ENCODE data around the gene ELAVL1. TPM values are rescaled to one million over a fixed set of nuclear protein-coding genes. Genes with fewer than 3 reads are reported as not detected.

ELAVL1 gene
- polyA plus RNA-seq, 1 donor from 2014 or later, result 19.1 TPM

DNA sequence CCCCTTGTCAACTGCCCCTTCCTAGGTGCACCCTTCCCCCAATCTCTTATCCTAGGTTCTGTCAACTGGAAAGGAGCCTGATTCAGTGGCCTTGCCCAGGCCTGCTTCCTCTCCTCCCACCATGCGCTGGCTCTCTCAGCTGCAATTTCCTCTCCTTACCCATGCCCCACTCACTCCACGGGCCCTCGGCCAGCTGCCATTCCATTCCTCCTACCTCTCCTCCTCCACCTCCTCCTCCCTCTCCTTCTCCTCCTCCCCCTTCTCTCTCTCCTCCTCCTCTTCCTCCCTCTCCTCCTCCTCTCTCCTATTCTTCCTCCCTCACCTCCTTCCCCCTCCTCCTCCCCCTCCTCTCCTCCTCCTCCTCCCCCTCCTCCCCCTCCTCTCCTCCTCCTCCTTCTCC is 52.4 kb downstream of the ELAVL1 start:
- Histone ChIP-seq H3K9me3 (ENCODE audit: low read length) (no peaks in the 10 kb centered on the region), H3K36me3 (ENCODE audit: insufficient read depth, low read length) (no peaks in the 10 kb centered on the region), H3K4me3 (ENCODE audit: low read length) (no peak overlapping the region), H4K20me1 (ENCODE audit: insufficient read depth) (no peaks in the 10 kb centered on the region), H2AFZ (ENCODE audit: low read depth, low read length) (no peak overlapping the region), H3F3A (ENCODE audit: insufficient read depth, low read length, poor library complexity, severe bottlenecking) (no peaks in the 10 kb centered on the region), H3K27me3 (ENCODE audit: insufficient read depth, low read depth, low read length) (no peaks in the 10 kb centered on the region), H3K27ac (ENCODE audit: low read length) (no peak overlapping the region), H3K79me2 (replicated peaks; ENCODE audit: insufficient read depth, low read length) (no peaks in the 10 kb centered on the region), H3K9ac (ENCODE audit: low read length) (no peak overlapping the region), H3K4me2 (ENCODE audit: low read length) (no peak overlapping the region), H3K9me2 (ENCODE audit: insufficient read depth, low read length) (no peaks in the 10 kb centered on the region)
- TF ChIP-seq, protein P1, sequence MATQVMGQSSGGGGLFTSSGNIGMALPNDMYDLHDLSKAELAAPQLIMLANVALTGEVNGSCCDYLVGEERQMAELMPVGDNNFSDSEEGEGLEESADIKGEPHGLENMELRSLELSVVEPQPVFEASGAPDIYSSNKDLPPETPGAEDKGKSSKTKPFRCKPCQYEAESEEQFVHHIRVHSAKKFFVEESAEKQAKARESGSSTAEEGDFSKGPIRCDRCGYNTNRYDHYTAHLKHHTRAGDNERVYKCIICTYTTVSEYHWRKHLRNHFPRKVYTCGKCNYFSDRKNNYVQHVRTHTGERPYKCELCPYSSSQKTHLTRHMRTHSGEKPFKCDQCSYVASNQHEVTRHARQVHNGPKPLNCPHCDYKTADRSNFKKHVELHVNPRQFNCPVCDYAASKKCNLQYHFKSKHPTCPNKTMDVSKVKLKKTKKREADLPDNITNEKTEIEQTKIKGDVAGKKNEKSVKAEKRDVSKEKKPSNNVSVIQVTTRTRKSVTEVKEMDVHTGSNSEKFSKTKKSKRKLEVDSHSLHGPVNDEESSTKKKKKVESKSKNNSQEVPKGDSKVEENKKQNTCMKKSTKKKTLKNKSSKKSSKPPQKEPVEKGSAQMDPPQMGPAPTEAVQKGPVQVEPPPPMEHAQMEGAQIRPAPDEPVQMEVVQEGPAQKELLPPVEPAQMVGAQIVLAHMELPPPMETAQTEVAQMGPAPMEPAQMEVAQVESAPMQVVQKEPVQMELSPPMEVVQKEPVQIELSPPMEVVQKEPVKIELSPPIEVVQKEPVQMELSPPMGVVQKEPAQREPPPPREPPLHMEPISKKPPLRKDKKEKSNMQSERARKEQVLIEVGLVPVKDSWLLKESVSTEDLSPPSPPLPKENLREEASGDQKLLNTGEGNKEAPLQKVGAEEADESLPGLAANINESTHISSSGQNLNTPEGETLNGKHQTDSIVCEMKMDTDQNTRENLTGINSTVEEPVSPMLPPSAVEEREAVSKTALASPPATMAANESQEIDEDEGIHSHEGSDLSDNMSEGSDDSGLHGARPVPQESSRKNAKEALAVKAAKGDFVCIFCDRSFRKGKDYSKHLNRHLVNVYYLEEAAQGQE (IDR thresholded peaks at IDR 0.05; ENCODE audit: borderline replicate concordance), result no peak
- TF ChIP-seq SMC3 (conservative IDR thresholded peaks at IDR 0.05; ENCODE audit: poor library complexity), result no peak
- no peak for TF ChIP-seq POLR2AphosphoS5 (IDR thresholded peaks at IDR 0.05)
- TF ChIP-seq MXI1 (conservative IDR thresholded peaks at IDR 0.05; ENCODE audit: poor library complexity, severe bottlenecking), result no peak
- TF ChIP-seq TAF1 (IDR thresholded peaks at IDR 0.05; ENCODE audit: low read depth), result no peak
- no peak for TF ChIP-seq EZH2 (IDR thresholded peaks at IDR 0.05; ENCODE audit: borderline replicate concordance, insufficient read depth, low read length, poor library complexity, severe bottlenecking)
- TF ChIP-seq EP300 (conservative IDR thresholded peaks at IDR 0.05; ENCODE audit: poor library complexity, severe bottlenecking), result no peak
- TF ChIP-seq, protein P2, sequence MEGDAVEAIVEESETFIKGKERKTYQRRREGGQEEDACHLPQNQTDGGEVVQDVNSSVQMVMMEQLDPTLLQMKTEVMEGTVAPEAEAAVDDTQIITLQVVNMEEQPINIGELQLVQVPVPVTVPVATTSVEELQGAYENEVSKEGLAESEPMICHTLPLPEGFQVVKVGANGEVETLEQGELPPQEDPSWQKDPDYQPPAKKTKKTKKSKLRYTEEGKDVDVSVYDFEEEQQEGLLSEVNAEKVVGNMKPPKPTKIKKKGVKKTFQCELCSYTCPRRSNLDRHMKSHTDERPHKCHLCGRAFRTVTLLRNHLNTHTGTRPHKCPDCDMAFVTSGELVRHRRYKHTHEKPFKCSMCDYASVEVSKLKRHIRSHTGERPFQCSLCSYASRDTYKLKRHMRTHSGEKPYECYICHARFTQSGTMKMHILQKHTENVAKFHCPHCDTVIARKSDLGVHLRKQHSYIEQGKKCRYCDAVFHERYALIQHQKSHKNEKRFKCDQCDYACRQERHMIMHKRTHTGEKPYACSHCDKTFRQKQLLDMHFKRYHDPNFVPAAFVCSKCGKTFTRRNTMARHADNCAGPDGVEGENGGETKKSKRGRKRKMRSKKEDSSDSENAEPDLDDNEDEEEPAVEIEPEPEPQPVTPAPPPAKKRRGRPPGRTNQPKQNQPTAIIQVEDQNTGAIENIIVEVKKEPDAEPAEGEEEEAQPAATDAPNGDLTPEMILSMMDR (IDR thresholded peaks at IDR 0.05; ENCODE audit: poor library complexity, severe bottlenecking), result no peak
- no peak for TF ChIP-seq RAD21 (conservative IDR thresholded peaks at IDR 0.05)

DNA sequence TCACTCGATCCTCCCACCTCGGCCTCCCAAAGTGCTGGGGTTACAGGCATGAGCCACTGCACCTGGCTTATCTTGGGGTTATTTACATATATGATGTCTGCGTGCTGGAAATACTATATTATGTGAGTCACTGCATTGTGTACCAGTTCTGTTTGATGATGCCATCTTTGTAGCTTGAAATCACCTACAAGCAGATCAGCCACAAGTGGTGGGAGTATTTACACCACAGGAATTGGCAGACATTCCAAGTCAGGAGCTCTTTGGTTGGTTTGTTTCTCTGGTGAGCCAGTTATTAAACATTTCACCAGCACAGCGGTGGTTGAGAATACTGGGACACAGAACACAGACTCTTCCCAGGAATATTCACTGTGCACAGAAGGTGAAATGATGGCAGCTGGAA is 57.5 kb downstream of the ELAVL1 start:
- no peaks in the 10 kb centered on the region for H3K36me3 ChIP-seq (ENCODE audit: insufficient read depth, low read length)
- no peaks in the 10 kb centered on the region for H3K9me3 ChIP-seq (ENCODE audit: low read length)
- no peak overlapping the region for H2AFZ ChIP-seq (ENCODE audit: low read depth, low read length)
- H3K4me2 ChIP-seq (ENCODE audit: low read length), result no peak overlapping the region
- peaks cover 1% of the 10 kb centered on the region for H3K79me2 ChIP-seq (replicated peaks; ENCODE audit: insufficient read depth, low read length)
- no peaks in the 10 kb centered on the region for H3K27me3 ChIP-seq (ENCODE audit: insufficient read depth, low read depth, low read length)
- peaks cover 4% of the 10 kb centered on the region for H3F3A ChIP-seq (ENCODE audit: insufficient read depth, low read length, poor library complexity, severe bottlenecking)
- no peak overlapping the region for H3K4me3 ChIP-seq (ENCODE audit: low read length)
- no peaks in the 10 kb centered on the region for H4K20me1 ChIP-seq (ENCODE audit: insufficient read depth)
- H3K9ac ChIP-seq (ENCODE audit: low read length), result no peak overlapping the region
- H3K9me2 ChIP-seq (ENCODE audit: insufficient read depth, low read length), result no peaks in the 10 kb centered on the region
- no peak for TF ChIP-seq SMC3 (conservative IDR thresholded peaks at IDR 0.05; ENCODE audit: poor library complexity)
- no peak for TF ChIP-seq EZH2 (IDR thresholded peaks at IDR 0.05; ENCODE audit: borderline replicate concordance, insufficient read depth, low read length, poor library complexity, severe bottlenecking)
- no peak for TF ChIP-seq TAF1 (IDR thresholded peaks at IDR 0.05; ENCODE audit: low read depth)
- TF ChIP-seq MXI1 (conservative IDR thresholded peaks at IDR 0.05; ENCODE audit: poor library complexity, severe bottlenecking), result no peak
- no peak for TF ChIP-seq RAD21 (conservative IDR thresholded peaks at IDR 0.05)
- no peak for TF ChIP-seq POLR2AphosphoS5 (IDR thresholded peaks at IDR 0.05)
- TF ChIP-seq EP300 (conservative IDR thresholded peaks at IDR 0.05; ENCODE audit: poor library complexity, severe bottlenecking), result no peak
- TF ChIP-seq, protein P2 (IDR thresholded peaks at IDR 0.05; ENCODE audit: poor library complexity, severe bottlenecking), result no peak
- TF ChIP-seq, protein P1 (IDR thresholded peaks at IDR 0.05; ENCODE audit: borderline replicate concordance), result no peak
- H3K27ac ChIP-seq (ENCODE audit: low read length), result no peak overlapping the region

All from neural cell (in vitro differentiated cells).